H9 (cell line): ENCODE results near the gene TIMM10B. TPM values are rescaled to one million over a fixed set of nuclear protein-coding genes. Genes with fewer than 3 reads are reported as not detected.

Experiments
- DNase-seq: peaks from one replicate; pipeline ENCODE4 v3.0.0-alpha.2; 2017
- H2AFZ ChIP-seq: one replicate; pipeline ENCODE4 v1.6.1; 2013; ENCODE audit warnings: mild to moderate bottlenecking, low read length, control low read depth, moderate library complexity
- H2AK5ac ChIP-seq: 2 replicates; pipeline ENCODE4 v1.6.1; 2013; ENCODE audit warnings: low read length, control low read depth, mixed read lengths; ENCODE audit not compliant: insufficient read length
- H2BK120ac ChIP-seq: one replicate; pipeline ENCODE4 v1.6.1; 2013; ENCODE audit warnings: low read depth, mild to moderate bottlenecking, low read length, control low read depth, inconsistent platforms; ENCODE audit not compliant: poor library complexity, severe bottlenecking
- H2BK12ac ChIP-seq: 2 replicates; pipeline ENCODE4 v1.6.1; 2013; ENCODE audit warnings: low read length, control low read depth, mixed read lengths, low read depth; ENCODE audit not compliant: insufficient read length
- H2BK15ac ChIP-seq: 2 replicates; pipeline ENCODE4 v1.6.1; 2013; ENCODE audit warnings: low read depth, low read length, control low read depth
- H2BK20ac ChIP-seq: one replicate; pipeline ENCODE4 v1.6.1; 2013; ENCODE audit warnings: low read depth, mild to moderate bottlenecking, low read length, control low read depth, inconsistent platforms; ENCODE audit not compliant: poor library complexity, severe bottlenecking
- H2BK5ac ChIP-seq: 2 replicates; pipeline ENCODE4 v1.6.1; 2013; ENCODE audit warnings: low read length, control low read depth, mixed read lengths; ENCODE audit not compliant: insufficient read length
- H3K14ac ChIP-seq: 2 replicates; pipeline ENCODE4 v1.6.1; 2013; ENCODE audit warnings: low read length, control low read depth; ENCODE audit not compliant: insufficient read depth
- H3K18ac ChIP-seq: 2 replicates; pipeline ENCODE4 v1.6.1; 2013; ENCODE audit warnings: low read depth, mild to moderate bottlenecking, mixed read lengths, low read length, control low read depth; ENCODE audit not compliant: insufficient read length
- H3K23ac ChIP-seq: 2 replicates; pipeline ENCODE4 v1.6.1; 2013; ENCODE audit warnings: low read length, control low read depth, mixed read lengths, low read depth; ENCODE audit not compliant: insufficient read length
- H3K23me2 ChIP-seq: 2 replicates; pipeline ENCODE4 v1.6.1; 2013; ENCODE audit warnings: low read depth, mild to moderate bottlenecking, mixed read lengths, low read length, control low read depth; ENCODE audit not compliant: insufficient read length, poor library complexity, severe bottlenecking
- H3K27ac ChIP-seq: 2 replicates; pipeline ENCODE4 v1.5.1; 2013; ENCODE audit warnings: low read length, control low read depth, mixed read lengths, low read depth; ENCODE audit not compliant: insufficient read length
- H3K27me3 ChIP-seq: 2 replicates; pipeline ENCODE4 v1.6.1; 2013; ENCODE audit warnings: low read length, control low read depth, inconsistent platforms; ENCODE audit not compliant: insufficient read depth
- H3K4ac ChIP-seq: 2 replicates; pipeline ENCODE4 v1.6.1; 2013; ENCODE audit warnings: low read depth, mild to moderate bottlenecking, control low read depth, inconsistent platforms, low read length, moderate library complexity
- H3K4me1 ChIP-seq: 2 replicates; pipeline ENCODE4 v1.6.1; 2013; ENCODE audit warnings: low read length, control low read depth, inconsistent platforms; ENCODE audit not compliant: insufficient read depth
- H3K4me2 ChIP-seq: 2 replicates; pipeline ENCODE4 v1.6.1; 2013; ENCODE audit warnings: low read length, control low read depth, mixed read lengths; ENCODE audit not compliant: insufficient read length, insufficient read depth
- H3K56ac ChIP-seq: 2 replicates; pipeline ENCODE4 v1.6.1; 2013; ENCODE audit warnings: low read depth, mild to moderate bottlenecking, mixed read lengths, low read length, control low read depth; ENCODE audit not compliant: insufficient read length
- H3K79me1 ChIP-seq: 2 replicates; pipeline ENCODE4 v1.6.1; 2013; ENCODE audit warnings: low read depth, mild to moderate bottlenecking, moderate library complexity, low read length, control low read depth, inconsistent platforms; ENCODE audit not compliant: insufficient read depth, poor library complexity, severe bottlenecking
- H3K79me2 ChIP-seq: 2 replicates; pipeline ENCODE4 v1.6.1; 2013; ENCODE audit warnings: low read length, control low read depth, inconsistent platforms; ENCODE audit not compliant: insufficient read depth
- H3K9ac ChIP-seq: 2 replicates; pipeline ENCODE4 v1.6.1; 2013; ENCODE audit warnings: low read length, control low read depth, mixed read lengths; ENCODE audit not compliant: insufficient read length; ENCODE audit errors: extremely low read depth
- H3K9me3 ChIP-seq: one replicate; pipeline ENCODE4 v1.6.1; 2013; ENCODE audit warnings: low read depth, low read length, inconsistent platforms; ENCODE audit not compliant: control insufficient read depth
- H3T11ph ChIP-seq: one replicate; pipeline ENCODE4 v1.6.1; 2013; ENCODE audit warnings: mild to moderate bottlenecking, low read length, control low read depth, inconsistent platforms
- H4K20me1 ChIP-seq: one replicate; pipeline ENCODE4 v1.6.1; 2013; ENCODE audit not compliant: control insufficient read depth, insufficient read length, insufficient read depth
- H4K5ac ChIP-seq: 2 replicates; pipeline ENCODE4 v1.6.1; 2013; ENCODE audit warnings: low read depth, mild to moderate bottlenecking, mixed read lengths, low read length, control low read depth; ENCODE audit not compliant: insufficient read length
- H4K8ac ChIP-seq: replicated peaks from 2 replicates; pipeline ENCODE4 v1.6.1; 2013; ENCODE audit warnings: low read length, control low read depth, mixed read lengths, low read depth; ENCODE audit not compliant: insufficient read length
- H4K91ac ChIP-seq: 2 replicates; pipeline ENCODE4 v1.6.1; 2013; ENCODE audit warnings: low read depth, mild to moderate bottlenecking, moderate library complexity, mixed read lengths, low read length, control low read depth; ENCODE audit not compliant: insufficient read length
- H3K27ac Mint-ChIP-seq, 3 experiments: 2 replicates in 2 of 3; 3 replicates in 1 of 3; pipeline ENCODE4 v1.8.0; 2020 to 2021; ENCODE audit warnings: mixed read lengths in 3 of 3, mild to moderate bottlenecking in 1 of 3, moderate library complexity in 1 of 3
- H3K27me3 Mint-ChIP-seq: 2 replicates; pipeline ENCODE4 v1.8.0; 2021; ENCODE audit warnings: low read depth, mild to moderate bottlenecking, moderate library complexity, mixed read lengths
- H3K36me3 Mint-ChIP-seq, 3 experiments: 2 replicates in 2 of 3; 3 replicates in 1 of 3; pipeline ENCODE4 v1.8.0; 2020 to 2021; ENCODE audit warnings: low read depth in 3 of 3, mixed read lengths in 3 of 3; ENCODE audit not compliant: insufficient read depth in 1 of 3
- H3K4me1 Mint-ChIP-seq, 2 experiments: 2 replicates each; pipeline ENCODE4 v1.8.0; 2020; ENCODE audit warnings: mixed read lengths in 2 of 2
- H3K4me3 Mint-ChIP-seq, 2 experiments: 2 replicates in 1 of 2; 3 replicates in 1 of 2; pipeline ENCODE4 v1.8.0; 2020 to 2021; ENCODE audit warnings: mild to moderate bottlenecking in 2 of 2, mixed read lengths in 2 of 2, moderate library complexity in 1 of 2
- H3K9me3 Mint-ChIP-seq, 2 experiments: 2 replicates in 1 of 2; 3 replicates in 1 of 2; pipeline ENCODE4 v1.8.0; 2020; ENCODE audit warnings: mild to moderate bottlenecking in 2 of 2, mixed read lengths in 2 of 2, moderate library complexity in 1 of 2
- WGBS: extraction: QIAGEN DNeasy Blood & Tissue Kit; methylation state at CpG from one replicate; pipeline ENCODE4 v1.1.7; 2013; ENCODE audit warnings: missing lambda C conversion rate, low lambda C conversion rate, mixed read lengths; ENCODE audit not compliant: insufficient read length; ENCODE audit errors: extremely low coverage; 5-methylcytosine and 5-hydroxymethylcytosine counted together
- total RNA-seq: library from RNA; stranded (reverse); gene quantifications from 2 replicates; pipeline ENCODE4 v1.2.1, GENCODE V29; 2021
- TF ChIP-seq, protein P1 (sequence below): fragments of 200-600 bp; sonication (generic); conservative IDR thresholded peaks from 3 replicates; pipeline ENCODE4 v1.8.0; 2021; ENCODE audit warnings: antibody characterized with exemption, mild to moderate bottlenecking

The TIMM10B gene
- total RNA-seq, 1 experiment from 2014 or later = 49.9 TPM

DNA sequence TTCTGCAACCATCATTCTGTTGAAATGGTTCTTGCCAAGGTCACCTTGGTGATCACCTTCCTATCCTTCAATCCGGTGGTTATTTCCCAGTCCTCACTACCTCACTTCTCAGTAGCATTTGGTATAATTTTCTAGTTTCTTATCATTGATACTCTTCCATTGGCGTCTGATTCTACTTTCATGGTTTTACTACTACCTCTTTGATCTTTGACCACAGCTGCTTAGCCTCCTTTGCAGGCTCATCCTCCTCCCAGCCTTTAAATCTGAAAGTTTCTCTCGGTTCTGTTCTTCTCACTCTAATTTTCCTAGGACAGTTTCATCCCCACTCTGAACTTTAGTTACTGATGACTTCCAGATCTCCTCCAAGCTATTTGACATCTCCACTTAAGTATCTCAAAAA lies 5.0 kb downstream of the TIMM10B start:
- no peaks in the 10 kb centered on the region for H3K9me3 Mint-ChIP-seq
- no peak overlapping the region for H2AFZ ChIP-seq

More for the DNA sequence above, 5.0 kb downstream of the TIMM10B start:
- Histone ChIP-seq H3K18ac (no peak overlapping the region), H3T11ph (no peak overlapping the region), H3K56ac (no peak overlapping the region), H4K91ac (no peak overlapping the region), H3K79me2 (peaks cover 8% of the 10 kb centered on the region; the same call in 1 of the 2 replicates), H3K79me1 (peaks cover 12% of the 10 kb centered on the region), H4K5ac (no peak overlapping the region), H3K23ac (no peak overlapping the region), H2BK15ac (no peak overlapping the region), H3K9ac (no peak overlapping the region), H3K4me1 (no peaks in the 10 kb centered on the region), H3K4ac (no peak overlapping the region), H2BK5ac (no peak overlapping the region), H3K9me3 (no peaks in the 10 kb centered on the region), H3K27me3 (no peaks in the 10 kb centered on the region), H2BK120ac (no peak overlapping the region), H3K27ac (no peak overlapping the region), H3K23me2 (peaks cover 6% of the 10 kb centered on the region), H2AK5ac (no peak overlapping the region), H3K14ac (no peak overlapping the region), H2BK12ac (no peak overlapping the region), H4K8ac (no peak overlapping the region), H3K4me2 (no peak overlapping the region), H4K20me1 (no peaks in the 10 kb centered on the region), H2BK20ac (no peak overlapping the region)
- H3K4me1 Mint-ChIP-seq = peaks cover 3 to 4% of the 10 kb centered on the region in 2 experiments; a peak in 3 of 4 replicates
- WGBS = no CpG with 5 or more reads among the region's 3 CpGs
- DNase-seq = no peak
- H3K27ac Mint-ChIP-seq = no peak overlapping the region
- H3K27me3 Mint-ChIP-seq = no peaks in the 10 kb centered on the region; the same call in 1 of the 2 replicates
- H3K4me3 Mint-ChIP-seq = no peak overlapping the region
- peaks cover 14 to 17% (median 15%) of the 10 kb centered on the region in 3 experiments; a peak in 6 of 7 replicates for H3K36me3 Mint-ChIP-seq
- TF ChIP-seq, protein P1, sequence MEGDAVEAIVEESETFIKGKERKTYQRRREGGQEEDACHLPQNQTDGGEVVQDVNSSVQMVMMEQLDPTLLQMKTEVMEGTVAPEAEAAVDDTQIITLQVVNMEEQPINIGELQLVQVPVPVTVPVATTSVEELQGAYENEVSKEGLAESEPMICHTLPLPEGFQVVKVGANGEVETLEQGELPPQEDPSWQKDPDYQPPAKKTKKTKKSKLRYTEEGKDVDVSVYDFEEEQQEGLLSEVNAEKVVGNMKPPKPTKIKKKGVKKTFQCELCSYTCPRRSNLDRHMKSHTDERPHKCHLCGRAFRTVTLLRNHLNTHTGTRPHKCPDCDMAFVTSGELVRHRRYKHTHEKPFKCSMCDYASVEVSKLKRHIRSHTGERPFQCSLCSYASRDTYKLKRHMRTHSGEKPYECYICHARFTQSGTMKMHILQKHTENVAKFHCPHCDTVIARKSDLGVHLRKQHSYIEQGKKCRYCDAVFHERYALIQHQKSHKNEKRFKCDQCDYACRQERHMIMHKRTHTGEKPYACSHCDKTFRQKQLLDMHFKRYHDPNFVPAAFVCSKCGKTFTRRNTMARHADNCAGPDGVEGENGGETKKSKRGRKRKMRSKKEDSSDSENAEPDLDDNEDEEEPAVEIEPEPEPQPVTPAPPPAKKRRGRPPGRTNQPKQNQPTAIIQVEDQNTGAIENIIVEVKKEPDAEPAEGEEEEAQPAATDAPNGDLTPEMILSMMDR = no peak
